GM04503 (cell line): ENCODE data around the gene NCKAP5.

Experiments used
- DNase-seq: peaks from one replicate; pipeline ENCODE4 v3.0.0-alpha.2; 2012; ENCODE audit warnings: low read depth

The NCKAP5 gene

DNA sequence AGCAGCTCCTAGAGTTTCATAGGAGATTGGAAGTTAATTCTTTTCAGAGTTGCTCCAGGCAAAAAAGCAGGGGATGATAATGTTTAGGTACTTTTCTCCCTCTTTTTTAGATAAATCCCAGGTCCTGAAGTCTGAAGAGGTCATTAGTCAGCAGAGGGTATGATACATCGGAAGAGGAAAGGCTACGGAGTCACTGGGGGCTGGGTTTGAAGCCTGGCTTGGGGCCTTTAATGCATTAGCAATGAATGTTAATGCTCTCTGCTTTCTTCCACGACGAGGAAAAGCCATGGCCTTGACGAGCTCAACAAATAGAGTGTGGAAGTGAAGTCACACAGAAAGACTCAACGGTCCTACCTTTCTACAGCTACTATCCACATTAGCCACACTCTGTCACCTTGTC lies 235.1 kb downstream of the NCKAP5 start:
- no peak for DNase-seq

DNA sequence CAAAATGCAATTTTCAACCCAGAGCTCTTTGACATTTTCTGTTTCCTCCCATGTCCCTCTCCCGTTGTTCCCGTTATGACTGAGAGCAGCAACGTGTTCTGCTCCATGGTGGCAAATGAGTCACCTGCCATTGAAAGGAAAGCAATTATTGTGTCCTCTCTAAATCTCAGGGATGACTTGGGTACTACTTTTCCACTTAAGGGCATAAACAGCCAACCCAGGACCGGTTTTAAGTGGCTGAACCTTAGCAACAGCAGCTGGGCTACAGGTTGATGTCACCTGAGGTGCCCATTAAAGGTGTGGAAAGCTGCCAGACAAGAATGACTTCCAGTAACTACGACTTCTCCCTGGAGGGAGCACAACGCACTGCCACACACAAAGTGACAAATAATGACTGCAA lies 236.8 kb downstream of the NCKAP5 start:
- no peak for DNase-seq

DNA sequence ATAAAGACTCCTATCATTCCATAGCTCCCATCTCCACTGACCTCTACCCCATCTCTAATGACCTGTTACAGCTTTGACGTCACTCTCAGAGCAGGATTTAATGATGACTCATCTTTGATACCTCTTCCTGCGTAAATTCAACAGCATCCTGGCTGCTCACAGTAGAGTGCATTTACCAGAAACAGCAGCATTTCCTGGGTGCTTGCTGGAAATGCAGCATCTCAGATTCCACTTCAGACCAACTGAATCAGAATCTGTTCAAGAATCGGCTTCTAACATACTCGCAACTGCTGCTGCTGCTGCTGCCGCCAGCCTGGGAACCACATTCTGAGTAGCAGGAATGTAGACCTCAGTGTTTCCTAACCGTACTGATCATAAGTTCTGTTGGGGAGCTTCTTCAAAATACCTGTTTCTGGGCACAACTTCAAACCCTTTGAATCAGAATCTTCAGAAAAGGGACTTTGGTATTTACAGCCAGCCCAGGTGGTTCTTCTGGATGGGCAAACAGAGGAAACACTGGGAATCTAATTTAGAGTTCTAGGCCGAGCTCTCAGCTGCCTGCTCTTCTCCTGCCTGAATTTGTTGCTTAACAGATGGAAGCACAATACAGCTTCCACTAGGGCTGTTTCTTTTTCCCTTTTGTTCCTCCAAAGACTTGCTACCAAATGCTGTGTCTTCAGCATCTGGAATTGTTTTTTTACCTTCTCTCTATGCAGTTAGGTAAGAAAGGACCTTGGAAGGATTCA lies 241.4 kb downstream of the NCKAP5 start:
- DNase-seq, result peak; percentile 35

DNA sequence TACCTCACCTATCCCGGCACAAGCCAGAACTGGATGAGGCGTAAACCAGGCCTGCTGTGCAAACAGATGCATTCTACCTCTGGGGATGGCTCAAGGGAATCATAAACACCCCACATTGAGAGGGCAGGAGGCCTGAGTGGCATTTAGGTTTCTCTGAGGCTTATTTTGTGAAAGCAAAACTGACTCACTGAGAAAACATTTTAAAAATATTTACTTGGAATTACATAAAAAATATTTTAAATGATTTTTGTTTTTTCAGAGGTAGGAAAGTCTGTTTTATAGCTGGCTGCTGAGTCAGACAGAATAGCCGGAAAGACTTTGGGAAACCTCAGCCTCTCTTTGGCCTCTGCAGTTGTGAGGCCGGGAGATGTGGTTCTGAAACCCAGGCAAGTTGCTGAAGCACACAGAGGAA lies 244.1 kb downstream of the NCKAP5 start:
- peak; percentile 89 for DNase-seq

DNA sequence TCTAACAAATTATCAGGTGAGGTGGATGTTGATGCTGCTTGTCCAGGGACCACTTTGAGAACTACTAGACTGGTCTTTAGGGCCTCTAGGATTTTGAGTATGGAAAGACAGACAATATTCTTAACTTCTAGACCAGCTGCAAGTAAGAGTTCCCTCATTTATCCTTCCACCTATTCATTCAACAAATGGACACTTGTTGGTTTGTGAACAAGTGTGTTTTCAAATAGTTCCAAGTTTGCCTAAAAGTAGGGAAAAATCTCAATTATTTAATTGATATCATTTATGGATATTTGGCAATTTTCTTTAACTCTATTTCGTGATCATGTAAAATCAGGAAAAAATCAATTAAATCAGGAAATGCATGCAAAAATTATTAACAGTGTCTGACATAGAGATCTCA lies 245.4 kb downstream of the NCKAP5 start:
- DNase-seq, result no peak

DNA sequence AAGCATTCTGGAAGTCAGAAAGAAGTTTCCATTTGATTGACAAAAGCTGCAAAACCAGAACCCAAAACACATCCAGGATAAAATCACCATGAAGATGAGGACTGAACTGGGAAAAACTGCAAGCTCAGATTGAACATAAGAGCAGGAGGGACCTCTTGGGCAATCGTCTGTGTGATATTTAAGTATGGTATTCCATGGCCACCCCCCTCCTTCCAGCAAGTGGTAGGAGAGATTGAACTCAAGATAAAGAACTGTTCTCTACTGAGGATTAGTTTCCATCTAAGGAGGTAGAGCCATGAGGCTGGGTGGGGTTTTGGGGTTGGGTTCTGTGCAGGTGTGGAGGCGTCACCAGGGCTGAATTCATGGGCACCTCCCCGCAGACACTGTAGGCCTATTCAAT lies 251.1 kb downstream of the NCKAP5 start:
- DNase-seq, result no peak

DNA sequence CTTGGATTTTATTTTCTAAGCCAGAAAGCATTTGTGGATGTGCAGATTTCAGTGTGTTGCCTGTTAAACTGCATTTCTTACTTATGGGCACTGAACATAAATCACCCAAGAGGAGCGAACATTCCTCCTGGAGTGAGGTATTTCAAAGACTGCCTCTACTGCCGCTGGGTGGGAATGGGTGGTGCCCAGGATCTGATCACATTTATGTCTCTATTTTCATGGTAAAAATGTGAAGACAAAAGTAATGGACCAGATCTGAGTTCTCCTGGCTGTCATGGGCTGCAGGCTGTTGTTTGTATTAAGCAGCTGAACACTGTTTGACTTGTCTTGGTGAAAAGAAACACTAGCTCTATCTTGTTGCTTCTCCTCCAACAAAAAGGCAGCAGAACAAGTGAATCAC lies 251.7 kb downstream of the NCKAP5 start:
- no peak for DNase-seq

DNA sequence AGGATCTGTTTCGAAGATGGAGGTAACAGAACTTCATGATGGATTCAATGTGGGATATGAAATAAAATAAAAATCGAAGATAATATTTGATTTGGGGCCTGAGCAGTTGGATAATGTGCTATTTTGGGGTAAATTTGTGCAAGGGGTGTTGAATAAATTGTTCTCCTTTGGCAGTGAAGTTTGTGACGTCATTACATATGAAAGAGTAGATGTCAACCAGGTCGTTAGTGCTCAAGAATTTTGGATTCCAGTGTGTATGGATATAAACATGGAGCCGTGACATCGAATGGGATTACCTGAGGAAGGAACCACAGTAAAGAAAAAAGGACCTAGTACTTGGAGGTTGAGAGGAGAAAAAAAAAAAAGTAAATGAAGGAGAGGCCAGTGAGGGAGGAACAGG lies 253.0 kb downstream of the NCKAP5 start:
- no peak for DNase-seq

DNA sequence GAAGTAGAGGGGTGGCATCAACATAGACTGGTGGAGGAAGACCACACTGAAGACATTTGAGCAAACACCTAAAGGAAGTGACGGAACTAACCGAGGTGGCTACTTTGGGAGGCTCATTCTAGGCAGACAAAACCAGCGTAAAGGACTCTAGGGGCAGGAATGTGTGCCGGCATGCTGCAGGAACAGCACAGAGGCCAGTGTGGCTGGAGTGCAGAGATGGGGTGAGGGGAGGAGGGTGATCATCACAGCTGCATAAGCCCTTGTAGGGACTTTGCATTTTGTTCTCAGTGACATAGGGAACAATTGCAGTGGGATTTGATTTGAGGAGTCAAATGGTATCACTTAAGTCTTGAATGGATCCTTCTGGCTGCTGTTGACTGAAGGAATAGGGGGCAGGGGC lies 253.5 kb downstream of the NCKAP5 start:
- no peak for DNase-seq

DNA sequence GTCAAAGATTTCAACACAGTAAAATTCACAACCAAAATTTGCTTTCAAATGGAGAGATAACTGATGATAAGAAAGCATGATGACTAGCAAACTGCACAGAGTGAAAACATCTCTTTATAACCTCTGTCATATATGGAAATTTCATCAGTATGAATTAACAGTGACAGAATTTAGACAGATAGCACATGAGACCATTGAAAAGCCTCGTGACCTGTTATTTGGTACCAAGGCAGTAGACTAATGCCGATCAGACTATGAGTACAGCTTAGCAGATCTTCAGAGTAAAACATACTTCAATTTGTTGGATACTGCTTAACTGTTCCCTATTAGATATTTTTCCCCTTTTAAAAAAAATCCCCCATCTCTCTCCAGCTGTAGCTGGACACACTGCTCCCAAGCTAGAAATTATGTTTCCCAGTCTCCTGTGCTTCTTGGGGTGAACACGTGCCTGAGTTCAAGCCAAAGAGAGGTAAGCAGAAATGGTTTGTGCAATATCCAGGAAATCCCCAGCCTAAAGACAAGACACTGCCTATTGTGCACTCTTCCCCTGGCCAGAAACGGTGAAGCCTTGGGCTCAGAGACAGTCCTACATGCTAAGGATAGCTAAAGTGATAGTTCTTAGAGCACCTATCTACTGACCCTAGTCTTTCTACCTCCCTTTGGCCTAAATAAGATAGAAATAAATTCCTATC lies 256.1 kb downstream of the NCKAP5 start:
- DNase-seq, result no peak

DNA sequence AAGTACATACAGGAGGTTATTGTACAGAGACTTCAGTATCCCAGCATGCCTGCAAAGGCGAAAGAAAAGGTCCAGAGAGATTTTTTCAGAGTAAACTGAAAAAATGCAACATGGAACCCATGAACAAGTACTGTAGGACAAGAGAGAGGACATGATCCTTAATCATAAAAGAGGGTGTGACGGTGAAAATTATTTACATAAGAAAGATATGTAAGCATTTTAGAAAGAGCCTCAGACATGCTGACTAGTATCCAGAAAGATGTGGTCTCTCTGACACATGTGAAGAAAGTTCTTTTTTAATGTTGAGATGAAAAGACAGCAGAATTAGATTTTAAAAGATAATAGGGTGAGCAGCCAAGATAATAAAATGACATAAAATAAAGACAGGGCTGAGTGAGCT lies 262.0 kb downstream of the NCKAP5 start:
- DNase-seq, result no peak

DNA sequence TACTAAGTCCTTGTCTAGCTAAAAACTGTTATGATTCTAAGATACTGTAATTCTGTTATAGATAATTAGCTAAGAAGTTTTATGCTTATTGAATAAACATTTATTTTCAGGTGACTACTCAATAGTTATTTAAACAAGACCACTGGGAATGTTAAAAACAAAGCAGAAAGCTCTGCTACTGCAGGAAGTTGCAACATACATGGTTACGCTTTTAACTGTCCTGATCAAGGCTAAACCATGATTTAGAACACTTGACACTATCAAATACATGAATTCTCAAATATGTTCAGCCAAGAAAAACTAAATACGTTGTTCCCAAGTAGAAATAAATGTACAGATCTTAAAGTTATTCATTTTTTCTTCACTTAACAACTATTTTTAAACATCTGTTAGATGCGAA lies 263.9 kb downstream of the NCKAP5 start:
- DNase-seq, result no peak

DNA sequence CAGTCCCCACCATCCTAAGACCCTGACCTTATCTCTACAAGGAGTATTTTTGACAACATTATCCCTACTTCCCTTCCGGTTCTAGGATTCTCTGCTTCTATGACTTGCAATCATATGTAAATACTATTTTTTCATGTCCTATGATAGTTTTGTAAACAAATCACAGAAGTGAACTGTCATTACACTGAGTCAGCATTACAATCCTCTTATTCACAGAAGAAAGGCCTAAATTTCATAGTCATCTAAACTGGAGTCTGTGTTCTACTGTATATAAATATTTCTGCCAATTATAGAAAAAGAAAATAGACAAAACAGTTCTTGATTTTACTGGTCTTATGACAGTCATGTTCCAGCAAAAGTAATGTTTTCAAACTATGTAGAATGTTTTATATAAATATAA lies 265.1 kb downstream of the NCKAP5 start:
- DNase-seq, result peak; percentile 49

DNA sequence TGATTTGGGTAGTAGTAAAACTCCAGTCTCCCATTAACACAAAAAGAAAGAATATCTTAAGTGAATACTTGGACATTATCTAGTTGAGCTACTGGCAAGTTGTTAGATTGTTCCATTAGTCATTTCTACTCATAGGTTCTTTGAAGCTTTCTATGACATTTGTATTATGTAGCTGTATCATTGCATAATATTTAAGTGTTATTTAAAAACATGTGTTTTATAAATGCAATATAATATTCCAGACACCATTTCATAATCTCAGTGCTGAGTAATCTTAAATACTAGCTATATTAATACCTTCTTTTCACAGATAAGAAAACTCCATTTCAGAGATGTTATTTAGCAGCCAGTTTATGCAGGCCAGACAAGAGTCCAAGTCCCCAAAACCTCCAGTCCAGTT lies 271.9 kb downstream of the NCKAP5 start:
- DNase-seq, result no peak

DNA sequence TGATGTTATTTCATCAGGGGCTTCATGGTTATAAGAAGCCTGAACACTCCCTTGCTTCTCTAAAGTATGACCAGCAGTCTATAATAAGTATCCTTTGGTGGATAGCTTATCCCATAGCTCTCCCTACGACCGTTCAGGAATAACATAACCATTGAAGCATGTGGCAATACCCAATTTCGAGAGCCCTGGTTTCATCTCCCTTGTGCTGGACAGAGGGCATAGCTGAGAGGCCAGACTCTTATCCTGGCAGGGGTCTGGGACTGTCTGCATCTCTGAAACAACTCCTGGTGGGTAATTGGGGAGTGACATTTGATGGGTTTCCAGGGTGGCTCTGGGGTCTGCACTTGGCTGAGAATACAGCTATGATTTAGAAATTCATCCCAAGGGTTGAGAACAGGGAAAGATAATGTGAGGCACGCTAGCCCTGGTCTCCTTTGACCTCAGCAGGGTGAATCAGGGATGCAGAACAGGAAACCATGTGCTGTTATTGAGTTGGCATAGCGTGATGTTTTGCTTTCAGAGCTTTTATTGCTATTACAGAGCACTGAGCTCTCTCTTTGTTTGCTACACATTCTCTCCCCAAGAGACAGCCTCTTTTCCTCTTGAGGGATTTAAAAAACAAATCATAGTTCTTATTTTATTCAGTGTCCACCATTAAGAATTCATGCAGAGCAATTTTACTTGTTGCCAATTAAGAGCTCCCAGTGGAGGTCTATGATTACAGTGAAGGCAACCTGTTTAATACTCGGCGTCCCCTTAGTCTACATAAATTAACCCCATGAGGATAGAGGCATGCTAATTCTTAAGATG lies 274.5 kb downstream of the NCKAP5 start:
- DNase-seq, result peak; percentile 73

DNA sequence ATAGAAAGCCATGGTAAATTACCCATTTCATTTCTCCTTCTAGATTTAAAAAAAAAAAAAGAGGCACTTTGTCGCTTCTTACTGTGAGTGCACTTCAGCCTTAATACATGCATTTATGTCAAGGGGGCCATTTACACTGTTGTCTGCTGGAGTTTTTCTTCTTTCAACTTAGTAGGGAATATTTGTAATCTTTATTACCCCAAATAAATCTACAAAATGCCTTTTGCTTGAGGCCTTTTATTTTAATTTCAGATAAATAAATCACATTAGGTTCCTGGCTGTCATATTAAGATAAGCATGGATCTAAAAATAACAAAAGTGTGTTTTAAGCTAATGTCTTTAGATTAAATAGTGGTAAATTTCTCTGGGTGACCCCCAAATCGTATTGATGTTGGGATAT lies 276.0 kb downstream of the NCKAP5 start:
- no peak for DNase-seq

DNA sequence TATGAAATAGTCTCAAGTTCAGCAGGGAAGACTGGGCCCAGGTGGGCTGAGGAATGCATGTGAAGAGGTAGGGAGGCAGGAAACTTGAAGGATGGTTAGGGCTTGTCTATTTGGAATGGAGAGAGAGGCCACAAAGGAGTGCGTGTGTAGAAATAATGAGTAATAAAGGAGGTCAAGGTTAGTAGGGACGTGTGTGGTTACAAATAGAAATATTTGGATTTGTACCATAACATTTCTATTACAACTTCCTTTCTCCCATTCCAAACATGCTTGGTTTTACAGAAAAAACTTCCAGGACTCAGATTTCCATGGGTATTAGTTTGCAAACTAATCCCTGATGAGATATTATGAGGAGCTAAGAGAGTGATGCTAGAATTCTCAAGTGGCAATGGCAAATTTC lies 280.6 kb downstream of the NCKAP5 start:
- peak; percentile 61 for DNase-seq

DNA sequence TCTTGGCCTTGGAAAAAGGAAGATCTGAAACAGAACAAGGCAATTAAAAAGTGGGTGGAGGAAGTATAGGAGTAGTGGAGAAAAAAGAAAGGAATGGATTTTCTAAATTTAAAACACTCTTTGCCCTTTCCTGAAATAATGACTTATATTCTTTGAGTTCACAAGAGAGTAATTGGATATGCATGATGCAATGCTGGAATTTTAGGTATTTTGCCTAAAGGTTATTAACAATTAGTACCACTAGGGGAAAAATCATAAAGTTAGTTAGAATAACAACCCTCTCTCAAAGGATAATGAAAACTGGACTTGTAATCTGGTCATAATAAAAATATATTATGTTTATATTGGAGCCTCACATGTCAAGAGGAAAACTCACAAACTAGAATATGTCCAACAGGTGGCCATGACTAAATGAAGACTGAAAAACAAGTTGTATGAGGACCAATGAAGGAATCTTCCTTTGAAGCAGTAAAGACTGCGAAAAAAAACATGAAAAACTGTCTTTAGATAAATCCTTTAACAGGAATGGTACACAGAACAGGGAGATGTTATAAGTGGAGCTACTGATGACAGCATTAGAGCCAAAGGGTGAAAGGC lies 281.8 kb downstream of the NCKAP5 start:
- no peak for DNase-seq

DNA sequence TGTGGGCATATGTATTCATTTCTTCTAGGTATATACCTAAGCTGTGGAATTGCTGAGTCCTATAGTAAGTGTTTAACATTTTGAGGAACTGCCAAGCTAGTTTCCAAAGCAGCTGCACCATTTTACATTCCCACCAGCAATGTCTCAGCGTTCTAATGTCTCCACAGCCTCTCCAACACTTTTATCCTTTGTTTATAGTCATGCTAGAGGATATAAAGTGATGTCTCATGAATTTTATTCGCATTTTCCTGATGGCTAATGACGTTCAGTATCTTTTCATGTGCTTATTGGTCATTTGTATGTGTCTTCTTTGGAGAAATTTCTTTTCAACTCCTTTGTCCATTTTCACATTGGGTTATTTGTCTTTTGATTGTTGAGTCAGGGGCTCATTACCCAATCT lies 295.2 kb downstream of the NCKAP5 start:
- DNase-seq, result no peak

DNA sequence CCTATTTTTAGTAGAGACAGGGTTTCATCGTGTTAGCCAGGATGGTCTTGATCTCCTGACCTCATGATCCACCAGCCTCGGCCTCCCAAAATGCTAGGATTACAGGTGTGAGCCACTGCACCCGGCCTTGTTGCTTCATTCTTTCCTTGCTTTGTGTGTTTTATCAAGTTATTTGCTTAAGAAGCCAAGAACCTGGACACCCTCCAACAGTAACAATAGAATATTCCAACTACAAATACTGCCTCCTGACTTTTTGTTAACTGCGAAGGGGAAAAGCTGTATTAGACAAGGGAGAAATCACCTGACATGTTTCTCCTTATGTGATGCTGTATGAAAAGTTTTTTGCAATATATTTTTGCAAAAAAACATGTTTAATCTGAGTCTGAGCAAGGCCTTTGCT lies 297.2 kb downstream of the NCKAP5 start:
- DNase-seq, result no peak

DNA sequence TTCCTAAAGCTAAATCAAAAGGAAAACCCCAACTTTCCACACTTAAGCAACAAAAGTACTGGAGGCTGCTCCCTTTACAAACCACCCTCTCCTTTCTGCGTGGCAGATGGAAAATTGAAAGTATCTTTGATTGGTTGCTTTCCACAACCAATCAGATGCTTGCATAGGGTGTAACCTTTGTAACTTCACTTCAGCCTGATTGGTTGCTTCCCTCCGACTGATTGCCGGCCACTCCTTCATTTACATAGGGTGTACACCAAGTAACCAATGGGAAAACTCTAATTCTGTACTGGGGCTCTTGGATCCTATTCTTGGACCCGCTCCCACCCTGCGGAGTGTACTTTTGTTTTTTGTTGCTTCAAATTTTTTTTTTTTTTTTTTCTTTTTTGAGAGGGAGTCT lies 297.7 kb downstream of the NCKAP5 start:
- DNase-seq, result no peak

DNA sequence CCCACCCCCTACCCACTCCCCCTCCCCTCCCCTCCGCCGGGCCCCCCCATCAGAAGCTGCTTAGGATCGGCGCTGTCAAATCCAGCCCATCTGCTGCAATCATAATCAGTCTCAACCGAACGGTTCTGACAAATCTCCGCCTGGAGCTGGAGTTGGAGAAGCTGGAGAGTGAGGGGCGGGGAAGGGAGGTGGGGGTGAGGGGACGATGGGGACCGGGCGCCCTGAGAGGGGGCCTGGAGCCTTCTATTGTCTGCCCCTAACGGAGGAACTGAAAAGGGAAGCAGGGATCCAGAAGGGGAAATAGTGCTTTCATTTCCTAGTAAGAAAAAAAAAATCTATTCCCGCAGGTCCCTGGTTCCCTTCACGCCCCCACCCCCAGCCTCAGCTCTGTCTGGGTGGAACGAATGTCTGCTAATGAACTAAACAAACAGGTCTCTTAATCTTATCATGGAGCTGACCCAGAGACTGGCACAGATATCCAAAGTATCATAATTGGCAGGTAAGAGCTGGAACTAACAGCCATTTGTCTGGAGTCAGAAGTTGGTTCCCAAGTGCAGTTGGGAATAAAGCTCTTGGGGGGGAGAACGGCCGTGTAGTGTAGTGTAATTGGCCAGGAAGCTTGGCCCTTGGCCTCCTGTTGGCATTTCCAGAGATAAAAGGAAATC lies 301.2 kb downstream of the NCKAP5 start:
- no peak for DNase-seq
